Measurements from ENCODE around the gene RTN4RL1.

RTN4RL1 gene

GRCh38 chr17:1976000-1976682 lies 49.0 kb downstream of the RTN4RL1 start:
- DNase-seq = no peak

- no peak for DNase-seq
These were observed 49.6 kb downstream of the RTN4RL1 start for GRCh38 chr17:1975573-1975972.

- no peak for DNase-seq
These were observed 52.5 kb downstream of the RTN4RL1 start for GRCh38 chr17:1972487-1973160.

- DNase-seq = no peak
These were observed 54.2 kb downstream of the RTN4RL1 start for GRCh38 chr17:1970843-1971384.

- no peak for DNase-seq
These were observed 55.4 kb downstream of the RTN4RL1 start for GRCh38 chr17:1969712-1970111.

GRCh38 chr17:1967213-1967612 lies 57.9 kb downstream of the RTN4RL1 start:
- no peak for DNase-seq

GRCh38 chr17:1966274-1967086 lies 58.7 kb downstream of the RTN4RL1 start:
- no peak for DNase-seq

- DNase-seq = no peak
These were observed 59.4 kb downstream of the RTN4RL1 start for GRCh38 chr17:1965556-1966273.

- DNase-seq = no peak
These were observed 61.9 kb downstream of the RTN4RL1 start for GRCh38 chr17:1963250-1963649.

GRCh38 chr17:1961189-1961588 lies 63.9 kb downstream of the RTN4RL1 start:
- DNase-seq = no peak

GRCh38 chr17:1960545-1960912 lies 64.6 kb downstream of the RTN4RL1 start:
- DNase-seq = no peak

GRCh38 chr17:1959871-1960544 lies 65.1 kb downstream of the RTN4RL1 start:
- DNase-seq = no peak

GRCh38 chr17:1958134-1958881 lies 66.8 kb downstream of the RTN4RL1 start:
- DNase-seq = no peak

GRCh38 chr17:1957037-1957436 lies 68.1 kb downstream of the RTN4RL1 start:
- DNase-seq = no peak

GRCh38 chr17:1956134-1956533 lies 69.0 kb downstream of the RTN4RL1 start:
- DNase-seq = no peak

GRCh38 chr17:1953831-1954230 lies 71.3 kb downstream of the RTN4RL1 start:
- no peak for DNase-seq

GRCh38 chr17:1951920-1952319 lies 73.2 kb downstream of the RTN4RL1 start:
- no peak for DNase-seq

GRCh38 chr17:1949754-1950153 lies 75.4 kb downstream of the RTN4RL1 start:
- no peak for DNase-seq

- DNase-seq = no peak
These were observed 76.7 kb downstream of the RTN4RL1 start for GRCh38 chr17:1948517-1948825.

GRCh38 chr17:1947743-1948516 lies 77.2 kb downstream of the RTN4RL1 start:
- DNase-seq = no peak

- DNase-seq = no peak
These were observed 77.8 kb downstream of the RTN4RL1 start for GRCh38 chr17:1947229-1947742.
